ENCODE results near the gene CDY1B.
"Not testable (repeated sequence)": the region's sequence is repeated elsewhere in the genome, so short reads cannot be mapped to it uniquely, and the experiment has no call there.

CDY1B gene, protein sequence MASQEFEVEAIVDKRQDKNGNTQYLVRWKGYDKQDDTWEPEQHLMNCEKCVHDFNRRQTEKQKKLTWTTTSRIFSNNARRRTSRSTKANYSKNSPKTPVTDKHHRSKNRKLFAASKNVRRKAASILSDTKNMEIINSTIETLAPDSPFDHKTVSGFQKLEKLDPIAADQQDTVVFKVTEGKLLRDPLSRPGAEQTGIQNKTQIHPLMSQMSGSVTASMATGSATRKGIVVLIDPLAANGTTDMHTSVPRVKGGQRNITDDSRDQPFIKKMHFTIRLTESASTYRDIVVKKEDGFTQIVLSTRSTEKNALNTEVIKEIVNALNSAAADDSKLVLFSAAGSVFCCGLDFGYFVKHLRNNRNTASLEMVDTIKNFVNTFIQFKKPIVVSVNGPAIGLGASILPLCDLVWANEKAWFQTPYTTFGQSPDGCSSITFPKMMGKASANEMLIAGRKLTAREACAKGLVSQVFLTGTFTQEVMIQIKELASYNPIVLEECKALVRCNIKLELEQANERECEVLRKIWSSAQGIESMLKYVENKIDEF

DNA sequence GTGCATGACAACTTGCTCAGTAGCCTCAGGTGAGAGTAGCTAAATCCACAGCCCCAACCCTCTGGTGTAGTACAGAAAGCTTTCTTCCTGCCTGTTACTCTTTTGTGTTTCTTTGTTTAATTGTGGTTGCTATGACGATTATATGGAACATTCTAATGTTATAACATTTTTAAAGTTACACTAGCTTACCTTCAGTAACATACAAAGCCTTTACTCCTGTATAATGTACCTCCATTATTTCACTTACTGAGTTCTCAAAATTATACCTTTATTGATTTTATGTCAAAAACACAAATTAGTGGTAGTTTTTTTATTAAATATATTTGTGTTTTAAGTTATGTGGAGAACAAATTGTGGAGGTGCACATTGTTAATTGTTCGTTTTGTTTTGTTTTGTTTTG is at the start of gene CDY1B:
Gene CDY1B (minus strand): TSS at position 101 of the 400 bp plus-strand sequence. CDS start 331 bp downstream, outside the sequence.
- not testable (repeated sequence) for DNase-seq

DNA sequence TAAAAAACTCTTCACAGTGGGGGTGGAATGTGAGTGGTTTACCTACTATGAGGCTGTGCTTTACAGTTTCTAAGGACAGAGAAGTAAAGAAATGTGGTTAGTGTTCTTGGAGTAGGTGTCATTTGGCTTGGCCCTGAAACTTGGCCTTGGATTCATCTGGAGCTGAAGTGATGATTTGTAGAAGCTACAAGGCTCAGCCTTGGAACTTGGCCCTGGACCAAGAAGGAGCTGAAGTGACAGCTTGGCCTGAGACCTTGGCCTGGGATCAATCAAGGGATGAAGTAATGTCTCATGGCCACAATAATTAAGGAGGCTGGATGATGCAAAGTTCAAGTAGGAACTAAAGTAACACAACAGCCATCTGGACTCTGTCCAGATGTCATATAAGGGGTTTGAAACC is 1.7 kb upstream of the CDY1B start:
- not testable (repeated sequence) for DNase-seq

DNA sequence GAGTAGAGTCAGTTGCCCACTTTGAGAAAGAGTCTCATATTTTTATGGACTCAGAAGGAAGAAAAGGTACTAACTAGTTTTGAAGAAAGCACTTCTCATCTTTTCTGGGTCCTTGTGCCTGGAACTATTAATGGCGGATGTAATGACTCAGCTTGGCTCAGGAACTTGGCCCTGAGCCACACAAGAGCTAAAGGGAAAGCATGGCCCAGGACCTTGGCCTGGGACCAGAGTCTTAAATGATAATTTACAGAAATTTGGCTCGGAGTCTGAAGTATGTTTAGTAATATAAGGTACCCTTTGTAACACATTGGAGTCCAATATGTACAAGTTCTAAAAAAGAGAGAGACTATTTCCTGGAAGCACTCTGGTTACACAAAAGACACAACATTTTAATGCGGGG is 4.6 kb downstream of the CDY1B start:
- not testable (repeated sequence) for DNase-seq

DNA sequence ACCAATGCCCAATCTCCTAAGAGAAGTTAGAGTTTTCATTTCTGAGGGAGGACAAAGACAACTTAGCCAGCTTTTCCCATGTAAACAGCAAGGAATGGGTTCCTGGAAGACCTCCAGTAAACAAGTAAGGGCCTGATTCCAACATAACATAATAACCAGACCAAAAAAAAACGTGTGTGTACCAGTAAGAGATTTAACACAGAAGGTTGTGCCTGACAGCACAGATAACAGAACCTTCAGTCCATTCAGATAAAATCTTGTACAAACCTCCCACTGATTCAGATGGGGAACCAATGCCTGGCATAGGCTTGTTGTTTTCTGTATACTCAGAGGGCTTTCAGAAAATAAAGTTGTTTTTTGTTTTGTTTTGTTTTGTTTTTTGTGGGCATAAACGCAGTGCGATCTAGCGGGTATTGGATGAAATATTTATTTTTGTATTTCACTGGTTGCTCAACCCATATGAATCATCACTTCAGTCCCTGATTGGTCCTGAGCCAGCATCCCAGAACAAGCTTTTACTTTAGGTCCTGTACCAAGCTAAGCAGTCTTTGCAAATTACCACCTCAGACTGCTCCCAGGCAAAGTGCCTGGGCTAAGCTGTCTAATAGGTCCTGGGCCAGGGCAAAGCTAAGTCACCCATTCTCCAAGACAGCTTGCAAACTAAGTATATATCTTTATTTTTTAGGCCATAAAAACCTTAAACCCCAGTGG is 8.7 kb downstream of the CDY1B start:
- not testable (repeated sequence) for DNase-seq

DNA sequence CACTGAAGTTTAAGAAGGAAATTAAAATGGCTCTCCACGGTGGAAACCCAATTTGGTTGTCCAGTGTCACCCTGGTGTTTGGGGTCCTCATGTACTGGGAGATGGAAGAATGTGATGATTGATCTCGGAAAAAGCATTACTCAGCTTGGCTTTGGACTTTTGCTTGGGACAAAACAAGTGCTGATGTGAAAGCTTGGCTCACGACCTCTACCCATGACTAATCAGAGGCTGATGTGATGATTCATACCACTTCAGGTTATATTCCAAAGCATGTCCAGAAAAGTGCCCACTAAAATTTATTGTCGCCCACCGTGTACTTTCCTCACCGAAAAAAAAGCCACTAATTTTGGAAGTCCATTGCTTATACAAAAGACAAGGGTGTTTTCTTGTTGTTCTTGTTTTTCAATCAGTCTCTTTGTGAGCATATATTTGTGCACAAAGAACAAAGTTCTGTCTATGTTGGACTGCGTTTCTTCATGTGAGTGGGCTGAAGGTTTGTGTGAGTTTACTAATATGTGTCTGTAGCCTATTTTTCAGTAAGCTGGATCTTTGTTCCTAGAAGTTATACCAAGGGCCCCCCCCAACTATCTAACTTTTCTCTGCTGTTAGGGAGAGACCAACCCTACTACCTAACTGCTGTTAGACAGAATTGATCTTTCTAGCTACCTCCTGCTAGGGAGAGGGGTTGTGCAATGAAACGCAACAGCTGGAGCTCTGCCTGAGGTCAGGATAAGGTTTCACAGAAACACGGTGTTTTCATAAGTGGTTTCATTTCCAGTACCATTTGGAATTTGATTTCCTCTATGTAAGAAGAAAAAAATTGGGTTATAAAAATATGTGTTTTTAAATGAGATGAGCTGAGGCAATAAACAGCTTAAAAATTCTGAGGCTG is 21.4 kb downstream of the CDY1B start:
- not testable (repeated sequence) for DNase-seq
